GM19193 (cell line): ENCODE measurements around the gene ACAD11.

Experiments used
- POLR2A ChIP-seq: IDR thresholded peaks from 4 replicates; pipeline ENCODE4 v1.6.1; 2011; ENCODE audit not compliant: insufficient read depth, insufficient read length; ENCODE audit errors: extremely low read depth

ACAD11 gene, protein sequence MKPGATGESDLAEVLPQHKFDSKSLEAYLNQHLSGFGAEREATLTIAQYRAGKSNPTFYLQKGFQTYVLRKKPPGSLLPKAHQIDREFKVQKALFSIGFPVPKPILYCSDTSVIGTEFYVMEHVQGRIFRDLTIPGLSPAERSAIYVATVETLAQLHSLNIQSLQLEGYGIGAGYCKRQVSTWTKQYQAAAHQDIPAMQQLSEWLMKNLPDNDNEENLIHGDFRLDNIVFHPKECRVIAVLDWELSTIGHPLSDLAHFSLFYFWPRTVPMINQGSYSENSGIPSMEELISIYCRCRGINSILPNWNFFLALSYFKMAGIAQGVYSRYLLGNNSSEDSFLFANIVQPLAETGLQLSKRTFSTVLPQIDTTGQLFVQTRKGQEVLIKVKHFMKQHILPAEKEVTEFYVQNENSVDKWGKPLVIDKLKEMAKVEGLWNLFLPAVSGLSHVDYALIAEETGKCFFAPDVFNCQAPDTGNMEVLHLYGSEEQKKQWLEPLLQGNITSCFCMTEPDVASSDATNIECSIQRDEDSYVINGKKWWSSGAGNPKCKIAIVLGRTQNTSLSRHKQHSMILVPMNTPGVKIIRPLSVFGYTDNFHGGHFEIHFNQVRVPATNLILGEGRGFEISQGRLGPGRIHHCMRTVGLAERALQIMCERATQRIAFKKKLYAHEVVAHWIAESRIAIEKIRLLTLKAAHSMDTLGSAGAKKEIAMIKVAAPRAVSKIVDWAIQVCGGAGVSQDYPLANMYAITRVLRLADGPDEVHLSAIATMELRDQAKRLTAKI

DNA sequence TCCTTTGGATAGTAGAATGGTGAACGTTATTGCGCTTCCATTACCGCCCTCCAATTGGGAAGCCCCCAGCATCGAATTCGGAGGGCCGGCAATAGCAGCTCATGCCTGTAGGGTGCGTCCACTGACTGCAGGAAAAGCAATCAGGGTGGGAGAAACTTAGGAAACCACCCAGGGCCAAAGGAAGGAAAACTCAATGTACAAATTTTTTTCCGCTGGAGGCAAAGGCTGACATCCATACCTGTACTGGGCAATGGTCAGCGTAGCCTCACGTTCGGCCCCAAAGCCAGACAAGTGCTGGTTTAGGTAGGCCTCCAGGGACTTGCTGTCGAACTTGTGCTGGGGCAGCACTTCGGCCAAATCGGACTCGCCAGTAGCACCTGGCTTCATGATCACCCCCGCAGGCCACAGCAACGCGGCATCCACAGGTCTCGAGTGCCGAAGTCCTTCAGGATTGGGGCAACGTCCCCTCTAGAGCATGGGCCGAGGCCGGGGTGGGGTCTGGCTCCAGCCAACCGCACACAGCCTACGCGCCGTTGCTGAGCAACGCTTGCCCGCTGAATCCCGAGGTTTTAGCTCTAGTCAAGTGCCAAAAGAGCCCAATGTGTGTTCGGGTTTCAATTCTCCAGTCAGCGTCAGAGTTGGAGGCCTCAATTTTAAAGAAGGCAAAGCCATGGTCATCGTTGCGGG, at the start of gene ACAD11:
Gene ACAD11 (minus strand): TSS at position 445 of the 687 bp plus-strand sequence. CDS start 58 bp downstream, at position 387.
- TF ChIP-seq POLR2A: no peak

GRCh38 chr3:132703733-132704132, 44.1 kb upstream of the ACAD11 start:
- TF ChIP-seq POLR2A: no peak

DNA sequence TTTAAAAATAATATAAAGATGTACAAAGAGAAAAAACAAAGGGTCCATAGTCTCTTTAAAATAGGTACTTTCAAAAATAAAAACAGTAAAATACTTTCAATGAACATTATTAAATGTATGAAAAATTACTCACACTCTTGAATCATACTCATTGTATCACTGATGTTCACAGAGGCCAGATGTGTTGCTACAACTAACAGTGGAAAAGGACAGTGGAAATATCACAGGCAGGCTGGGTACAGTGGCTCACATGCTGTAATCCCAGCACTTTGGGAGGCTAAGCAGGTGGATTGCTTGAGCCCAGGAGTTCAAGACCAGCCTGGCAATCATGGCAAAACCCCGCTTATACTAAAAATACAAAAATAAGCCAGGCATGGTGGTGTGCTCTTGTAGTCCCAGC, 35.8 kb upstream of the ACAD11 start:
- TF ChIP-seq POLR2A: no peak

DNA sequence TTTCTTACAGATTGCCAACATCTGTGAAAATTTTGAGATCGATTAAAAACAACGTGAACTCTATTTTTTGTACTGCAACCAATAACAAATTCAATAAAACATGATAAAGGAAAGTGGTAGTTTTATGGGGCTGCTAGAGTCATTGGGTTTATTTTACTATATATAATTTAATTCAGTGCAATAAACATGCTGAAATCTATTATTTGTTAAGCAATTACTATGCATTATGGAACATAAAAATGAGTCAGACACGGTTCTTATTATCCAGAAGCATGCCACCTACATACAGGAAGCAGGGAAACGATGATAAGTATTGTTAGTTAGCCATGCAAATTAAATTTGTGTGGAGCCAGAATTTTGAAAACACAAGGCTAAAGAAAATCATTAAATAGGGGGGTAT, 35.4 kb upstream of the ACAD11 start:
- no peak for TF ChIP-seq POLR2A

- no peak for TF ChIP-seq POLR2A
Measured at GRCh38 chr3:132690040-132690439, 30.4 kb upstream of the ACAD11 start.

- TF ChIP-seq POLR2A: no peak
Measured at GRCh38 chr3:132682201-132682600, 22.6 kb upstream of the ACAD11 start.

DNA sequence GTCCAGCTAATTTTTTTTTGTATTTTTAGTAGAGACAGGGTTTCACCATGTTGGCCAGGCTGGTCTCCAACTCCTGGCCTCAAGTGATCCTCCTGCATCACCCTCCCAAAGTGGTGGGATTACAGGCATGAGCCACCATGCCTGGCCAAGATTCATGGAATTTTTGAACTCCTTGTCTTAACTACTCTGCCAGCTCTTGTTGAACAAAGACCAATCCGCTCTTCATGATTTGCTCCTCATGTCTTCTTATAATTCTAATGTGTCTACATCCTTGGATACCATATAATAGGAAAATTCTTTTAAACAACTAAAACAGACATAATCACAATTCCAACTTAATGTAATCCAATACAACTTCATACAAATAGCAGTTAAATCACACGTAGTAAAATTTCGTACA, 21.8 kb upstream of the ACAD11 start:
- no peak for TF ChIP-seq POLR2A

DNA sequence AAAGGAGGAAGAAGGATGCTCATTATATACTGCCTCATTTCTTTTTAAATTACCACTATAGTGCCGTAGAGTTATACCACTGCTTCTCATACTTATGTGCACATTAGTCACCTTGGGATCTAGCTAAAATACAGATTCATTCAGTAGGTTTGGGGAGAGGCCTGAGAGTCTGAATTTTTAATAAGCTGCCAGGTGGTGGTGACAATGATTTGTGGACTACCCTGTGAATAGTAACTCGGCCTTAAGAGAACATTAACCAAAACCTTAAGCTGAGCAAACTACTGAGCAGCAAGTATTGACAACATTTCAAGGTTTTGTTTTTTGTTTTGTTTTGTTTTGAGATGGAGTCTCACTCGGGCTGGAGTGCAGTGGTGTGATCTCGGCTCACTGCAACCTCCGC, 20.3 kb upstream of the ACAD11 start:
- no peak for TF ChIP-seq POLR2A

DNA sequence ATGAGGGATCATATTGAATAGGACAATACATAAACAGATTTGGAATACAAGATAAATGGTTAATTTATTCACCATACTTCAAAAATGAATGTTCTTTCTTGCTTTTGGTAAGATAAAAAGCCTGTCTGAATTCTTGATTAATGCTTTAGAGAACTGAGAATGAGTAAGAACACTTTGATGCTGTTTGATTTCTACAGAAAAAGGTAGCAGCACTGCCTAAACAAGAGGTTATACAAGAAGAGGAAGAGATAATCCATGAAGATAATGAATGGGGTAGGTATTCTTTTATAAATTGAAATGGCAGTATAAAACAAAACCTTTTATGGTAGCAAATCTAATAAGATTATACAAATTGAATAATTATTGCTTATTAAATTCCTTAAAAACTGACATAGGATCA, 15.8 kb upstream of the ACAD11 start:
- TF ChIP-seq POLR2A: no peak

DNA sequence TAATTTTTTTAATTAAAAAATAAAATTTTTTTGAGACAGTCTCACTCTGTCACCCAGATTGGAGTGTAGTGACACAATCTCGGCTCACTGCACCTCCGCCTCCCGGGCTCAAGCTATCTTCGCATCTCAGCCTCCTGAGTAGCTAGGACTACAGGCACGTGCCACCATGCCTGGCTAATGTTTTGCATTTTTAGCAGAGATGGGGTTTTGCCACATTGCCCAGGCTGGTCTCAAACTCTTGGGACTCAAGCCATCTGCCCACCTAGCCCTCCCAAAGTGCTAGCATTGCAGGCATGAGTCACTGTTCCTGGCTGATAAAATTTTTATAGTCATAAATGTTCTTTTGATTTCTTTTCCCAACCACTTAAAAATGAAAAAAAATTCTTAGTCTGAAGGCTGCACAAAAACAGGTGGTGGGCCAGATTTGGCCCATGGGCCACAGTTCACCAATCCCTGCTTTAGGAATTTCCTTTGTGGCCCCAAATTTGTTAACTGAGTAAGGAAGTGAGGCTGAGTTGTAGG, 9.7 kb upstream of the ACAD11 start:
- no peak for TF ChIP-seq POLR2A

GRCh38 chr3:132665230-132665745, 5.7 kb upstream of the ACAD11 start:
- no peak for TF ChIP-seq POLR2A

DNA sequence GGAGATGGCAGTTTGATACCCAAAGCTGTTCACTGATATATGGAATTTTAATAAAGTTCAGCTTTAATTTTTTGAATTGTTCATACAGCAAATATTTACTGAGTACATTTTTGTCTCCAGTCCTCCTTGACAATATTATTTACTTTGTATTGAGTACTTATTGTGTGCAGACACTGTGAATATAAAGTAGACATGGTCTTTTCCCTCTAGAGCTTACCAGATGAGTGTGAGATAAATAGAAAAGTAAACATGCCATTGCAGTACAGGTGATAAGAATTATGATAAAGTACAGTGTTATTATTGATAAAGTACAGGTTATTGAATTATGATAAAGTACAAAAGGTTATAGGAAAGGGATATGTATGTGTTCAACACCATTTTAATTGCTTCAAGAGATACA, 2.6 kb upstream of the ACAD11 start:
- no peak for TF ChIP-seq POLR2A

- TF ChIP-seq POLR2A: no peak
Measured at GRCh38 chr3:132661101-132661500, 1.5 kb upstream of the ACAD11 start.

DNA sequence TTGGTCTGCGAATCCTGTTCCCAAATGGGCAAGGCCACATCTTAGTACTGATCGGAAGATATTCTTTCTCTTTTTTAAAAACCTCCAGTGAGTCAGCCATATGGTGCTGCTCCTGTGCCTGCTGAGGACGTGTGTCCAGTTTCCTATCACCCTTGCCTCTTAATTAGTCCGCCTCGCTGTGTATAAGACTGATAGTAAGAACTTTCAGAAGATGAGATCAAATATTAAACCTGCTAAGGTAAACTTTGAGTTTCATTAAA, 1.1 kb upstream of the ACAD11 start:
- TF ChIP-seq POLR2A: no peak
